HG02798 (cell line): Measurements from ENCODE around the gene MYADML2.
A peak's percentile ranks its signal among the peaks of the same experiment; 100 is the strongest.

ENCODE experiments used
- ATAC-seq: cut with Tn5 transposase; IDR thresholded peaks from one replicate; pipeline ENCODE4 v1.9.1; 2021; ENCODE audit warnings: mild to moderate bottlenecking; ENCODE audit not compliant: unreplicated experiment, poor library complexity

MYADML2 gene

GRCh38 chr17:81901167-81902022, 45.6 kb downstream of the MYADML2 start:
- no peak for ATAC-seq

- ATAC-seq, result no peak
These were observed 46.7 kb downstream of the MYADML2 start for GRCh38 chr17:81900181-81900820.

- no peak for ATAC-seq
These were observed 47.4 kb downstream of the MYADML2 start for GRCh38 chr17:81899514-81900166.

GRCh38 chr17:81898885-81899284, 48.1 kb downstream of the MYADML2 start:
- ATAC-seq, result no peak

- no peak for ATAC-seq
These were observed 48.8 kb downstream of the MYADML2 start for GRCh38 chr17:81898029-81898866.

GRCh38 chr17:81895400-81895799, 51.6 kb downstream of the MYADML2 start:
- ATAC-seq, result no peak

- ATAC-seq, result no peak
These were observed 55.8 kb downstream of the MYADML2 start for GRCh38 chr17:81891303-81891552.

- peak; percentile 18 for ATAC-seq
These were observed 56.4 kb downstream of the MYADML2 start for GRCh38 chr17:81890447-81891302.
